Karpas-422 (cell line): ENCODE data around the gene FN1. TPM values are rescaled to one million over a fixed set of nuclear protein-coding genes. Genes with fewer than 3 reads are reported as not detected.

Experiments used
- DNase-seq: peaks from one replicate; pipeline ENCODE4 v3.0.0-alpha.2; 2015
- H2AFZ ChIP-seq: fragments of 200-600 bp; sonication (generic); 2 replicates; pipeline ENCODE4 v1.6.1; 2014; ENCODE audit warnings: antibody characterized with exemption, low read length, mixed read lengths
- H3K27ac ChIP-seq: fragments of 200-600 bp; sonication (generic); 2 replicates; pipeline ENCODE4 v1.5.1; 2014; ENCODE audit warnings: mild to moderate bottlenecking, low read length, moderate library complexity
- H3K27me3 ChIP-seq: fragments of 200-600 bp; sonication (generic); 2 replicates; pipeline ENCODE4 v1.6.1; 2014; ENCODE audit warnings: low read length, mixed read lengths
- H3K36me3 ChIP-seq: fragments of 200-600 bp; sonication (generic); 2 replicates; pipeline ENCODE4 v1.6.1; 2014; ENCODE audit warnings: low read length, mixed read lengths; ENCODE audit not compliant: insufficient read depth
- H3K4me1 ChIP-seq: fragments of 200-600 bp; sonication (generic); 2 replicates; pipeline ENCODE4 v1.6.1; 2014; ENCODE audit warnings: mild to moderate bottlenecking, low read length, mixed read lengths
- H3K4me2 ChIP-seq: fragments of 200-600 bp; sonication (generic); 2 replicates; pipeline ENCODE4 v1.6.1; 2014; ENCODE audit warnings: low read length, low read depth, mild to moderate bottlenecking; ENCODE audit not compliant: poor library complexity, severe bottlenecking
- H3K4me3 ChIP-seq: fragments of 200-600 bp; sonication (generic); 2 replicates; pipeline ENCODE4 v1.5.1; 2014; ENCODE audit warnings: mild to moderate bottlenecking, antibody characterized with exemption, low read length, mixed read lengths
- H3K79me2 ChIP-seq: fragments of 200-600 bp; sonication (generic); 2 replicates; pipeline ENCODE4 v1.6.1; 2014; ENCODE audit warnings: mild to moderate bottlenecking, low read length, mixed read lengths
- H3K9ac ChIP-seq: fragments of 200-600 bp; sonication (generic); 2 replicates; pipeline ENCODE4 v1.6.0; 2014; ENCODE audit warnings: low read length
- H3K9me2 ChIP-seq: fragments of 200-600 bp; sonication (generic), shearing (Covaris generic); replicated peaks from 2 replicates; pipeline ENCODE4 v1.6.0; 2014; ENCODE audit warnings: mild to moderate bottlenecking, low read length, moderate library complexity; ENCODE audit not compliant: insufficient read depth
- H3K9me3 ChIP-seq: fragments of 300-700, 200-600 bp; sonication (generic); 2 replicates; pipeline ENCODE4 v1.6.1; 2014; ENCODE audit warnings: low read length, mixed read lengths
- H4K20me1 ChIP-seq: fragments of 200-600 bp; sonication (generic); 2 replicates; pipeline ENCODE4 v1.6.1; 2014; ENCODE audit warnings: mild to moderate bottlenecking, antibody characterized with exemption, low read length, low read depth; ENCODE audit not compliant: insufficient read depth
- total RNA-seq: library from RNA; depleted of rRNA; stranded (reverse); fragments of >200 nt; shearing (Covaris generic); gene quantifications from 2 replicates; pipeline ENCODE4 v1.2.3, GENCODE V29; 2014; ENCODE audit warnings: low replicate concordance

The FN1 gene
- total RNA-seq, 1 experiment from 2014 or later: 0.67 TPM

GRCh38 chr2:215420471-215420935, 15.4 kb downstream of the FN1 start:
- Histone ChIP-seq H3K9ac (no peak overlapping the region), H3K27me3 (no peaks in the 10 kb centered on the region), H3K9me2 (no peaks in the 10 kb centered on the region), H2AFZ (no peak overlapping the region), H3K79me2 (no peaks in the 10 kb centered on the region), H4K20me1 (no peaks in the 10 kb centered on the region), H3K4me1 (no peaks in the 10 kb centered on the region), H3K4me2 (no peak overlapping the region), H3K36me3 (no peaks in the 10 kb centered on the region), H3K27ac (no peak overlapping the region), H3K4me3 (no peak overlapping the region), H3K9me3 (no peaks in the 10 kb centered on the region)
- DNase-seq: no peak

- H3K9me3 ChIP-seq: no peaks in the 10 kb centered on the region
- H2AFZ ChIP-seq: no peak overlapping the region
- H3K9me2 ChIP-seq: no peaks in the 10 kb centered on the region
- no peaks in the 10 kb centered on the region for H3K79me2 ChIP-seq
- no peak overlapping the region for H3K27ac ChIP-seq
- H3K4me2 ChIP-seq: no peak overlapping the region
- H3K27me3 ChIP-seq: no peaks in the 10 kb centered on the region
- no peak for DNase-seq
- no peaks in the 10 kb centered on the region for H4K20me1 ChIP-seq
- H3K9ac ChIP-seq: no peak overlapping the region
- H3K4me3 ChIP-seq: no peak overlapping the region
- no peaks in the 10 kb centered on the region for H3K4me1 ChIP-seq
- no peaks in the 10 kb centered on the region for H3K36me3 ChIP-seq
Observed at GRCh38 chr2:215419769-215420470, 15.9 kb downstream of the FN1 start.

- Histone ChIP-seq H2AFZ (no peak overlapping the region), H3K27me3 (no peaks in the 10 kb centered on the region), H3K4me1 (no peaks in the 10 kb centered on the region), H4K20me1 (no peaks in the 10 kb centered on the region), H3K27ac (no peak overlapping the region), H3K9ac (no peak overlapping the region), H3K4me2 (no peak overlapping the region), H3K9me3 (no peaks in the 10 kb centered on the region), H3K36me3 (no peaks in the 10 kb centered on the region), H3K79me2 (no peaks in the 10 kb centered on the region), H3K9me2 (no peaks in the 10 kb centered on the region), H3K4me3 (no peak overlapping the region)
- no peak for DNase-seq
Observed at GRCh38 chr2:215419113-215419512, 16.8 kb downstream of the FN1 start.

- no peaks in the 10 kb centered on the region for H3K4me1 ChIP-seq
- H3K4me3 ChIP-seq: no peak overlapping the region
- no peak overlapping the region for H3K4me2 ChIP-seq
- no peak overlapping the region for H2AFZ ChIP-seq
- no peak overlapping the region for H3K9ac ChIP-seq
- H3K27me3 ChIP-seq: no peaks in the 10 kb centered on the region
- DNase-seq: no peak
- H3K79me2 ChIP-seq: no peaks in the 10 kb centered on the region
- no peaks in the 10 kb centered on the region for H3K9me3 ChIP-seq
- no peaks in the 10 kb centered on the region for H4K20me1 ChIP-seq
- H3K36me3 ChIP-seq: no peaks in the 10 kb centered on the region
- no peak overlapping the region for H3K27ac ChIP-seq
- H3K9me2 ChIP-seq: no peaks in the 10 kb centered on the region
Observed at GRCh38 chr2:215418064-215418963, 17.6 kb downstream of the FN1 start.

- Histone ChIP-seq H3K36me3 (no peaks in the 10 kb centered on the region), H3K27me3 (no peaks in the 10 kb centered on the region), H2AFZ (no peak overlapping the region), H3K4me1 (no peaks in the 10 kb centered on the region), H4K20me1 (no peaks in the 10 kb centered on the region), H3K9ac (no peak overlapping the region), H3K79me2 (no peaks in the 10 kb centered on the region), H3K9me2 (no peaks in the 10 kb centered on the region), H3K9me3 (no peaks in the 10 kb centered on the region), H3K4me3 (no peak overlapping the region), H3K27ac (no peak overlapping the region), H3K4me2 (no peak overlapping the region)
- no peak for DNase-seq
Observed at GRCh38 chr2:215417400-215417951, 18.4 kb downstream of the FN1 start.

- Histone ChIP-seq H3K9ac (no peak overlapping the region), H3K9me3 (no peaks in the 10 kb centered on the region), H3K79me2 (no peaks in the 10 kb centered on the region), H3K27me3 (no peaks in the 10 kb centered on the region), H3K4me1 (no peaks in the 10 kb centered on the region), H3K4me3 (no peak overlapping the region), H3K36me3 (no peaks in the 10 kb centered on the region), H3K27ac (no peak overlapping the region), H3K9me2 (no peaks in the 10 kb centered on the region), H3K4me2 (no peak overlapping the region), H2AFZ (no peak overlapping the region), H4K20me1 (no peaks in the 10 kb centered on the region)
- DNase-seq: no peak
Observed at GRCh38 chr2:215416656-215417055, 19.2 kb downstream of the FN1 start.

- Histone ChIP-seq H3K9ac (no peak overlapping the region), H3K4me3 (no peak overlapping the region), H3K9me2 (no peaks in the 10 kb centered on the region), H2AFZ (no peak overlapping the region), H3K4me2 (no peak overlapping the region), H3K9me3 (no peaks in the 10 kb centered on the region), H3K79me2 (no peaks in the 10 kb centered on the region), H3K27ac (no peak overlapping the region), H3K4me1 (no peaks in the 10 kb centered on the region), H3K36me3 (no peaks in the 10 kb centered on the region), H4K20me1 (no peaks in the 10 kb centered on the region), H3K27me3 (no peaks in the 10 kb centered on the region)
- no peak for DNase-seq
Observed at GRCh38 chr2:215415820-215416577, 19.9 kb downstream of the FN1 start.

GRCh38 chr2:215415218-215415617, 20.6 kb downstream of the FN1 start:
- H3K36me3 ChIP-seq: no peaks in the 10 kb centered on the region
- no peak overlapping the region for H2AFZ ChIP-seq
- no peak overlapping the region for H3K4me2 ChIP-seq
- H3K27me3 ChIP-seq: no peaks in the 10 kb centered on the region
- no peak for DNase-seq
- no peaks in the 10 kb centered on the region for H3K9me2 ChIP-seq
- H3K4me1 ChIP-seq: no peaks in the 10 kb centered on the region
- H3K4me3 ChIP-seq: no peak overlapping the region
- H4K20me1 ChIP-seq: no peaks in the 10 kb centered on the region
- H3K79me2 ChIP-seq: no peaks in the 10 kb centered on the region
- H3K9me3 ChIP-seq: no peaks in the 10 kb centered on the region
- no peak overlapping the region for H3K27ac ChIP-seq
- H3K9ac ChIP-seq: no peak overlapping the region
